Kidney epithelial cell (primary cell): ENCODE measurements around the gene TENM4. TPM values are rescaled to one million over a fixed set of nuclear protein-coding genes. Genes with fewer than 3 reads are reported as not detected.

Source experiments
- DNase-seq: peaks from one replicate; pipeline ENCODE4 v3.0.0-alpha.2; 2010; ENCODE audit warnings: low read depth
- H3K27me3 ChIP-seq: 2 replicates; pipeline ENCODE4 v1.6.0; 2011; ENCODE audit warnings: low read length; ENCODE audit not compliant: control insufficient read depth, insufficient read depth
- H3K36me3 ChIP-seq: 2 replicates; pipeline ENCODE4 v1.5.1; 2011; ENCODE audit warnings: low read length; ENCODE audit not compliant: control insufficient read depth, insufficient read depth
- H3K4me3 ChIP-seq: 2 replicates; pipeline ENCODE4 v1.5.1; 2011; ENCODE audit warnings: low read depth, mild to moderate bottlenecking, control low read depth, low read length
- total RNA-seq: library from RNA; depleted of rRNA; stranded (reverse); fragments of >200 nt; gene quantifications from 2 replicates; pipeline ENCODE4 v1.2.3, GENCODE V29; 2015
- TF ChIP-seq, protein P1 (sequence below): IDR thresholded peaks from 2 replicates; pipeline ENCODE4 v1.5.1; 2011; ENCODE audit warnings: mild to moderate bottlenecking, moderate library complexity, low read length, control low read depth, inconsistent platforms; ENCODE audit not compliant: insufficient read depth, poor library complexity, severe bottlenecking

Gene TENM4
- total RNA-seq, 1 donor from 2014 or later = 35.3 TPM

DNA sequence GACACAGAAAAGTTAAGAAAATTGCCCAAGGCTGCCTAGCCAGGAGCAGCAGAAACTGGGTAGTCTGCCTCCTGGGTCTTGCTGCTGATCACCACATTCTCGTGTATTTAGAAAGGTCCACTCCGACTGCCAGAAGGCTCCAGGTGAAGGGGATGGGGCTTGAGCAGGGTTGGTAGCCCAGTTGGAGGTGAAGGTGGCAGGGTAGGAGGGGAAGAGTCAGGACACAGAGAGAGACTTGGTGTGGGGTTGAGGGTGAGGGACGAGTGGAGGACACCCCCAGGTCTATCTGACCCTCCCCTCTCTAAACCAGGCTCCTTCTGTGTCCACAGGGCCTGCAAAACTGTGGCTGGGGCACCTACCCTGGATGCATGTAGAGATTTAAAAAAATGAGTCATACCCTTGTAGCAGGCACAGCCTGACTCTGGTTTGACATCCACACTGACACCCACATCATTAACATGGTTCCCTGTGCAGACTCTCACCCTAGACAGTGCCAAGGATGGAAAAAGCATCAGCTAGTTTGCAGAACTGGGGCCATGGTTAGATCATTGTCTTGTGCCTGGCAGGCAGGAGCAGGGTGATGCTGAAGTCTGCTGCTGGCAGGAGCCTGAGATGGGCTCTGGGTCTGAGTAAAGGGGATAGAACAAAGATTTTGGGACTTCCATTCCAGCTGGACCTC lies 273.2 kb downstream of the TENM4 start:
- H3K27me3 ChIP-seq = no peaks in the 10 kb centered on the region
- TF ChIP-seq, protein P1, sequence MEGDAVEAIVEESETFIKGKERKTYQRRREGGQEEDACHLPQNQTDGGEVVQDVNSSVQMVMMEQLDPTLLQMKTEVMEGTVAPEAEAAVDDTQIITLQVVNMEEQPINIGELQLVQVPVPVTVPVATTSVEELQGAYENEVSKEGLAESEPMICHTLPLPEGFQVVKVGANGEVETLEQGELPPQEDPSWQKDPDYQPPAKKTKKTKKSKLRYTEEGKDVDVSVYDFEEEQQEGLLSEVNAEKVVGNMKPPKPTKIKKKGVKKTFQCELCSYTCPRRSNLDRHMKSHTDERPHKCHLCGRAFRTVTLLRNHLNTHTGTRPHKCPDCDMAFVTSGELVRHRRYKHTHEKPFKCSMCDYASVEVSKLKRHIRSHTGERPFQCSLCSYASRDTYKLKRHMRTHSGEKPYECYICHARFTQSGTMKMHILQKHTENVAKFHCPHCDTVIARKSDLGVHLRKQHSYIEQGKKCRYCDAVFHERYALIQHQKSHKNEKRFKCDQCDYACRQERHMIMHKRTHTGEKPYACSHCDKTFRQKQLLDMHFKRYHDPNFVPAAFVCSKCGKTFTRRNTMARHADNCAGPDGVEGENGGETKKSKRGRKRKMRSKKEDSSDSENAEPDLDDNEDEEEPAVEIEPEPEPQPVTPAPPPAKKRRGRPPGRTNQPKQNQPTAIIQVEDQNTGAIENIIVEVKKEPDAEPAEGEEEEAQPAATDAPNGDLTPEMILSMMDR = no peak
- no peaks in the 10 kb centered on the region for H3K36me3 ChIP-seq
- no peak for DNase-seq
- H3K4me3 ChIP-seq = no peak overlapping the region

GRCh38 chr11:79165908-79166307 lies 274.9 kb downstream of the TENM4 start:
- Histone ChIP-seq H3K27me3 (no peaks in the 10 kb centered on the region), H3K4me3 (no peak overlapping the region), H3K36me3 (no peaks in the 10 kb centered on the region)
- DNase-seq = no peak
- TF ChIP-seq, protein P1 = no peak

DNA sequence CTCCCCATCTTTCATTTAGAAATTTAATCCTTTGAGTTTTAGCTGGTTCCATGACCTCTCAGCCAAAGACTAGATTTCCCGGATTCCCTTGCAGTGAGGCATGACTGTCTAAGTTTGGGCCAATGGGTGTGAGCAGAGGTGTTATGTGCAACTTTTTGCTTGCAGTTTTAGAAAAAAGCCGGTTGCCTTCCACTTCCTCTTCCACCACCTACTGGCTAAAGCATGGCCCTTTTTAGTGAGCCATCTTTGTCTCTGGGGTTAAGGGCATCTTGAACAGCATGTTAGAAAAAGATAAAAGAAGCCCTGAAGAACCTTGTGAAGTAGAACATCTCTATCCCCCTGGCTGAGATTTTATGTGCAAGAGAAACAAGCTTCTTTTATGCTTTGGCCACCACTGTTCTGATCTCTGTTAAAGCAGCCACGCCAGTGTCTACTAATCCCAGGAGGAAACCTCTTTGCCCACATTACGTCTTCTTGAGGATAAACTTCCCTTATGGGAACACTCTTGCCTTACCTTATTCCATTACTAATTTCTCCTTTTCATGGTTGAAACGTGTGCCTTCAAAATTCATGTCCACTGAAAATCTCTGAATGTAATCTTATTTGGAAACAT lies 279.9 kb downstream of the TENM4 start:
- H3K36me3 ChIP-seq = no peaks in the 10 kb centered on the region
- H3K4me3 ChIP-seq = no peak overlapping the region
- DNase-seq = no peak
- TF ChIP-seq, protein P1 = no peak
- H3K27me3 ChIP-seq = no peaks in the 10 kb centered on the region

DNA sequence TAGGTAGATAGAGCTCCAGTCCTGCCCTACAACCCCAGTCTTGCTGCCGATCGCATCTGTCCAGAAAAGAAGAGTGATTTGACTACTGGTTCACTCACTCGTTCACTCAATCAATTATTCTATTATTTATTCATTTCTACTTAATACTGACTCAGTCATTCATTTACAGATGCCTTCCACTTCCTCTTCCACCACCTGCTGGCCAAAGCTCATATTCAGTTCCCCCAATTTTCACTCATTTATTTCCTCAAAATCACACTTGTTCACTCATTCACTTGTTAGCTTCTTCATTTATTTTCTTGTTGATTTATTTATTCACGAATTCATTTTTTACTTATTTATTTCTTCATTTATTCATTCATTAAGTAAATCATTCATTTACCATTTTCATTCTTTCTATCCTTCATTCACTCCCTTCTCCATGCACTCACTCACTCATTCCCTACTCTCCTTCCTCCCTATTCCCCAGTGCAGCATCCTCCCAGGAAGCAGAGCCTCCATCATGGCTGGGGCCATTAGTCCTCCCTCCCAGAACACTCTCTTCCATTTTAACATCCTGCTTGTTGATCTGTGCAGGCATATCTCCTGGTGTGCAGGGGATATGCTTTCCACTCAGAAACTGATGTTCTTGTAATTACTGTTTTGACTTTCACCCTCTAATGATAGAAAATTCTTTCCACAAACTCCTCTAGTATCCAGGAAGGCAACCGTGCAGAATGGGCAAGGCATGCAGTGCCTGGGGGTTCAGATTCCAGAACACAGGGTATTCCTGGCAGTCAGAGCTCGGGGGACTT lies 281.0 kb downstream of the TENM4 start:
- TF ChIP-seq, protein P1 = peak; percentile 24
- DNase-seq = no peak
- Histone ChIP-seq H3K27me3 (no peaks in the 10 kb centered on the region), H3K36me3 (no peaks in the 10 kb centered on the region), H3K4me3 (no peak overlapping the region)

GRCh38 chr11:79157738-79158137 lies 283.1 kb downstream of the TENM4 start:
- no peaks in the 10 kb centered on the region for H3K27me3 ChIP-seq
- TF ChIP-seq, protein P1 = no peak
- H3K36me3 ChIP-seq = no peaks in the 10 kb centered on the region
- DNase-seq = no peak
- H3K4me3 ChIP-seq = no peak overlapping the region
